HuH-7.5 (cell line): ENCODE results near the gene LOXL3.
A peak's percentile ranks its signal among the peaks of the same experiment; 100 is the strongest.

Source experiments
- DNase-seq: peaks from one replicate; pipeline ENCODE4 v3.0.0; 2011; ENCODE audit warnings: low spot score

The LOXL3 gene, protein sequence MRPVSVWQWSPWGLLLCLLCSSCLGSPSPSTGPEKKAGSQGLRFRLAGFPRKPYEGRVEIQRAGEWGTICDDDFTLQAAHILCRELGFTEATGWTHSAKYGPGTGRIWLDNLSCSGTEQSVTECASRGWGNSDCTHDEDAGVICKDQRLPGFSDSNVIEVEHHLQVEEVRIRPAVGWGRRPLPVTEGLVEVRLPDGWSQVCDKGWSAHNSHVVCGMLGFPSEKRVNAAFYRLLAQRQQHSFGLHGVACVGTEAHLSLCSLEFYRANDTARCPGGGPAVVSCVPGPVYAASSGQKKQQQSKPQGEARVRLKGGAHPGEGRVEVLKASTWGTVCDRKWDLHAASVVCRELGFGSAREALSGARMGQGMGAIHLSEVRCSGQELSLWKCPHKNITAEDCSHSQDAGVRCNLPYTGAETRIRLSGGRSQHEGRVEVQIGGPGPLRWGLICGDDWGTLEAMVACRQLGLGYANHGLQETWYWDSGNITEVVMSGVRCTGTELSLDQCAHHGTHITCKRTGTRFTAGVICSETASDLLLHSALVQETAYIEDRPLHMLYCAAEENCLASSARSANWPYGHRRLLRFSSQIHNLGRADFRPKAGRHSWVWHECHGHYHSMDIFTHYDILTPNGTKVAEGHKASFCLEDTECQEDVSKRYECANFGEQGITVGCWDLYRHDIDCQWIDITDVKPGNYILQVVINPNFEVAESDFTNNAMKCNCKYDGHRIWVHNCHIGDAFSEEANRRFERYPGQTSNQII

DNA sequence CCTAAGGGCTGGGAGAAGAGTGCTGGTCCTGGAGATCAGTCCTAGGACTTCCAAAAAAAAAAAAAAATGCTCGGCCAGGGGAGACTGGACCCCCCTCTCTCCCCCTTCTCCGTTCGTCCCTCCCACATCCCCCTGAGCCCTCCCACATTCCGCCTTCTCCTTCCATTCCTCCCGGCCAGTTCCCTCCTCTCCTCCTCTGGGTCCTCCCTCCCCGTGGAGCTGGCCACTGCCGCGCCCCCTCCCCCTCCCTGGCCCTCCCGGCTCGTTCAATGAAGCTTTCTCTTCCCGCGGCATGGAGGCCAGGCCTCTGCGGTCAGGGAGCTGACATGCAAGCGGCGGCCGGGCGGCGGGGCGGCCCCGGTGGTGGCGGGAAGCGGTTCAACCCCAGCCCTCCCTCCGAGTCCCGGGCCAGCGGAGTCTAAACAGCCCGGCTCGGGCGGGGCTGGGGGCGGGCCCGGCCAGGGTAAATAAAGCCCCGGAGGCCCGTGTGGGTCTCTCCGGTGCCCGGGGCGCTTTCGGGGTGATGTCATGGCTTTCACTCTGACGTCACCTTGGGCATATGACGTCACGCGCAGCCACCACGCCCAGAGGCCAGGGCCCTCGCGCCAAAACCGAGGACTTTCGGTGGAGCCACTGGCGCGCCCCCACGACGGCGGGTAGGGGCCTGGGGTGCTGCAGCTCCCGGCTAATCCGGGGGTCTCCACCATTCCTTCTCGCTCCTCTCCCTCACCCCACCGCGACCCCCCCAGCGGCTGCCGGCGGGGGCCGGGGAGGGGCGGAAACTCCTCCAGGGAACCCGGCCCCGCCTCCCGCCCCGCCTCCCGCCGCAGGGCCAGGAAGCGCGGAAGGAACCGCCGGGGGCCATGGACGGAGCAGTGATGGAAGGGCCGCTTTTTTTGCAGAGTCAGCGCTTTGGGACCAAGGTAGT, at the start of gene LOXL3, which contains the start of gene DOK1:
Gene LOXL3 (minus strand): TSS at position 51 of the 928 bp plus-strand sequence. CDS start 1,308 bp downstream, outside the sequence.
Gene DOK1 (plus strand): TSS at position 829 of the 928 bp plus-strand sequence. CDS start 35 bp downstream, at position 864.
- peak; percentile 69 for DNase-seq

GRCh38 chr2:74602586-74603281, 49.0 kb upstream of the LOXL3 start:
- DNase-seq, result no peak

DNA sequence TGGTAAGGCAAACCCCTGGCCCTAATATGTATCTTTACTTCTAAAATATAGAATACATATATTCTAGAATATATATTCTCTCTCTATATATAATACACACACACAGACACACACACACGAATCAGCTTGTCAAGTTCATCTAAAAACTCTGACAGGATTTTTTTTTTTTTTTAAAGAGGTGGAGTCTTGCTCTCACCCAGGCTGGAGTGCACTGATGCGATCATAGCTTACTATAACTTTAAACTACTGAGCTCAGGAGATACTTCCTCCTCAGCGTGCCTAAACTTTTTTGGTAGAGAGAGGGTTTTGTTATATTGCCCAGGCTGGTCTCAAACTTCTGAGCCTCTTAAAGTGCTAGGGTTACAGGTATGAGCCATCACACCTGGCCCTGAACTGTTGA, 45.9 kb upstream of the LOXL3 start:
- no peak for DNase-seq

- no peak for DNase-seq
Measured at GRCh38 chr2:74597410-74597809, 43.7 kb upstream of the LOXL3 start.

GRCh38 chr2:74596584-74596983, 42.8 kb upstream of the LOXL3 start:
- DNase-seq, result no peak

DNA sequence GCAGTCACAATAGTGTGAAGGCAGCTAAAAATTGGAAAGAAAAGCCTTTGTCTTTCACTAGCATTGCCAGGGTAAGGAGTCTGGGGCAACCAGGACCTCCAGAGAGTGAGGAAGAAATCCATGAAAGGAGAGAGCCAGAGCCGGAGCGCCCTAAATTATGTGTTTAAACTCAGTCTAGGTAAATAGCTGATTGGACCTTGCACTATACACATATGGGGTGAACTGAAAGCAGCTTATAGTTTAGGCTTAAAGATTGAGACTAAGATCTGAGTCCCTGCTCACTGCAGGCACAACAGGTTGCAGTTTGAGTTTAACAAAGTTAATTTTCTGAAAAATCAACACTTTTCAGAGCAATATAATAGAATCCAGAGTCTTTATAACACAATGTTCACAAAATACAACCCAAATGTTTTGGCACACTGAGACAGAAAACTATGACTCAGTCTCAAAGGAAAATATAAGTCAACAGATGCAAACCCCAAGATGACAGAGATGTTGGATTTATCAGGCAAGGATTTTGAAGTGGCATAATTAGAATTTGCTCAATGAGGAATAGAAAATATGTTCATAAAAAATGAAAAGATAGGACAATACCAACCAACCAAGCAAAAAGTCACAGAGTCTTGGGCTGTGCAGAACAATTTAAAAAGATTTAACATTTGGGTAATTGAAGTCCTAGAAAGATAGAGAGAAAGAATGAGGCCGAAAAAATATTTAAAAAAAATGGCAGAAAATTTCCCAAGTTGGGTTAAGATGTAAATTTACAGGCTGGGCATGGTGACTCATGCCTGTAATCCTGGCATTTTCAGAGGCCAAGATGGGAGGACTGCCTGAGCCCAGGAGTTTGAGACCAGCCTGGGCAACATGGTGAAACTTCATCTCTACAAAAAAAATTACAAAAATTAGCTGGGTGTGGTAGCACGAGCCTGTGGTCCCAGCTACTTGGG, 40.4 kb upstream of the LOXL3 start:
- no peak for DNase-seq

GRCh38 chr2:74588664-74589063, 34.9 kb upstream of the LOXL3 start:
- no peak for DNase-seq

- peak; percentile 31 for DNase-seq
Measured at GRCh38 chr2:74587664-74588277, 34.0 kb upstream of the LOXL3 start.

- DNase-seq, result no peak
Measured at GRCh38 chr2:74585406-74586185, 31.9 kb upstream of the LOXL3 start.

GRCh38 chr2:74584088-74584645, 30.4 kb upstream of the LOXL3 start:
- DNase-seq, result no peak

GRCh38 chr2:74583504-74583903, 29.8 kb upstream of the LOXL3 start:
- no peak for DNase-seq

- no peak for DNase-seq
Measured at GRCh38 chr2:74582184-74582583, 28.4 kb upstream of the LOXL3 start.

GRCh38 chr2:74581463-74581862, 27.7 kb upstream of the LOXL3 start:
- no peak for DNase-seq

DNA sequence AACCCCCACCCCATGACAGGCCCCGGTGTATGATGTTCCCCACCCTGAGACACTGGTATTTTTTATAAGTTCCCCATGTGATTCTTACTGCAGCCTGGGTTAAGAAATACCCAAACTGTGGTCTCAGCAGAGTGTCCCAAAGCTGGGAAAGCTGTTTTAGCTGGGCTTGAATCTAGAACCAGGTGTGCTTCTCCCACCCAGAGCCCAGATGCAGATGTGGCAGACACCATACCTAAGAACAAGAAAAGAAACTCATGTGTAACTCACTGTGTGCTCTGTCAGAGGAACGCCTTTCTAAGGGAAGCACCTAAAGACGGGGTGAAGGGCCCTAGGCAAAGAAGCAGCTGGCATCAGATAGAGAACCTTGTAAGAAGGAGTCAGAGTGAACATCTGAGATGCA, 24.7 kb upstream of the LOXL3 start:
- DNase-seq, result no peak

DNA sequence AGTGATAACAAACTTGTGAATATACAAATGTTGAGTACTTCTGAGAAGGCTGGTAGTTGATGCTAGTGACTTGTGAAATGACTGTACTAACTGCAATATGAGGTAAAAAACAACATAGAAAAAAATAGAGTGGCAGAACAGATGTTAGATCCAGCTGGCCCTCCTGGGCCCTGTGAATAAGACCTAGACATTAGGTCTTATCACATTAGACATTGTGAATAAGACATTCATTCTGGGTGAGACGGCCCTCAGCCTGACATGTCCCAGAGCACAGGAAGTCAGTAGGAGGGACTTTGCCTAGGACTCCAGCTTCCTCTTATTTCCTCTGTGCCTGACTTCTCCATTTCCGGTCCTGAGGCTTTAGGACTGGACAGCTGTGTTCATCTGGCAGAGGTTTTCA, 23.7 kb upstream of the LOXL3 start:
- DNase-seq, result no peak

DNA sequence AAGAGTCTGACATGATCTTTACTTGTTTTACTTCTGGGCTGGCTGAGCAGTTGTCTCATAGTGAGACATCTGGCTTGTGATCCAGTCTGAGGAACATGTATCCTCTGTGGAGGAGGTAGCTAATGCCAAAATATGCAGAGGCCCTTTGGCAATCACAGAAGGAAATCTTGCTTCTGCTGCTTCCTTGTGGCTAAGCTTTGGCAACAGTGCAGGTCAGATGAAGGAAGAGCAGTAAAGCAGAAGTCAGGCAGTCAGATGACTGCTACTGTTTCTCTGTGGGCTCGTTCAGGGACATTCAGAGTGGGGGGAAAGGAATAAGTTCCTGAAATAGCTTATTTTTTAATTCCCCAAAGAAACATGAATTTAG, 23.1 kb upstream of the LOXL3 start:
- no peak for DNase-seq

GRCh38 chr2:74576211-74576862, 22.6 kb upstream of the LOXL3 start:
- DNase-seq, result no peak

DNA sequence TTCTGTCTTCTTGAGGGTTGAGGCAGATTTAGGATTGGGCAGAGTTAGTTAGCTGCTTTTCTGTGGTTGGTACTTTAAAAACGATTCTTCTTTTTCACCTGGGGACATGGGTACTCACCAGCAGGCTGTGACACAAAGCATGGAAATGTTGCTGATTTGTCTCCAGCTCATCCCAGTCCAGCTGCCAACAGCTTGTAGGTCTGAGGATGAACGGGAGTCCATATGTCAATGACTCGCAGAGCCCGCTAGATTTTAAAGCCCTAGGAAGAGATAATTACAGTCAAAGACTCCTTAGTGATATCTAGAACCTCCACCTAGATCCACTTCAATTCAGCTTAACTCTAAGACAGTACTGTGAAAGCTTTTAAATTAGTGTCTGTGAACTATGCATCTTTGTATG, 21.6 kb upstream of the LOXL3 start:
- no peak for DNase-seq
